CD14-positive monocyte (primary cell): ENCODE data around the gene UGT2A3. TPM values are rescaled to one million over a fixed set of nuclear protein-coding genes. Genes with fewer than 3 reads are reported as not detected.

Experiments used
- DNase-seq, 3 donors: peaks; one replicate each; pipeline ENCODE4 v3.0.0-alpha.2; 2011 to 2022
- H2AFZ ChIP-seq: 2 replicates; pipeline ENCODE4 v1.6.0; 2012; ENCODE audit warnings: mild to moderate bottlenecking, low read depth, low read length, inconsistent platforms; ENCODE audit not compliant: insufficient read depth, poor library complexity, severe bottlenecking
- H3K27ac ChIP-seq, 2 donors: 1 replicate in 1 of 2; 2 replicates in 1 of 2; pipeline ENCODE4 v1.5.1; 2012 to 2013; ENCODE audit warnings: low read length in 2 of 2, control low read depth in 1 of 2, inconsistent platforms in 1 of 2, low read depth in 1 of 2, mild to moderate bottlenecking in 1 of 2
- H3K27me3 ChIP-seq, 2 donors: one replicate each; pipeline versions ENCODE4 v1.6.0 to v1.6.1; 2011 to 2013; ENCODE audit warnings: low read length in 2 of 2; ENCODE audit not compliant: control insufficient read depth in 2 of 2, insufficient read depth in 2 of 2
- H3K36me3 ChIP-seq, 2 donors: replicated peaks in 1 of 2; 1 replicate in 1 of 2; 2 replicates in 1 of 2; pipeline versions ENCODE4 v1.5.1 to v1.6.1; 2012 to 2013; ENCODE audit warnings: low read length in 2 of 2, control low read depth in 1 of 2, inconsistent platforms in 1 of 2, mild to moderate bottlenecking in 1 of 2; ENCODE audit not compliant: insufficient read depth in 2 of 2, control insufficient read depth in 1 of 2
- H3K4me1 ChIP-seq, 2 donors: 1 replicate in 1 of 2; 2 replicates in 1 of 2; pipeline versions ENCODE4 v1.5.1 to v1.6.1; 2012 to 2013; ENCODE audit warnings: low read length in 2 of 2, control low read depth in 1 of 2, inconsistent platforms in 1 of 2, mild to moderate bottlenecking in 1 of 2, moderate library complexity in 1 of 2; ENCODE audit not compliant: insufficient read depth in 2 of 2, control insufficient read depth in 1 of 2
- H3K4me2 ChIP-seq: replicated peaks from 2 replicates; pipeline ENCODE3; 2012; ENCODE audit warnings: low read length, moderate library complexity, mild to moderate bottlenecking; ENCODE audit not compliant: poor library complexity, severe bottlenecking; ENCODE audit errors: extremely low read depth
- H3K4me3 ChIP-seq, 3 experiments: fragments of 200-600 bp in 1 of 3; sonication (generic) in 1 of 3; replicated peaks in 1 of 3; 1 replicate in 2 of 3; 2 replicates in 1 of 3; pipeline ENCODE4 v1.5.1; 2011 to 2013; ENCODE audit warnings: low read length in 3 of 3, mild to moderate bottlenecking in 3 of 3, control low read depth in 2 of 3, low read depth in 2 of 3, inconsistent platforms in 1 of 3, moderate library complexity in 1 of 3
- H3K79me2 ChIP-seq: 2 replicates; pipeline ENCODE4 v1.6.0; 2012; ENCODE audit warnings: mild to moderate bottlenecking, control low read depth, inconsistent platforms, low read length, moderate library complexity; ENCODE audit not compliant: insufficient read depth
- H3K9ac ChIP-seq: 2 replicates; pipeline ENCODE4 v1.6.0; 2017; ENCODE audit warnings: low read length, mild to moderate bottlenecking; ENCODE audit not compliant: insufficient read depth, poor library complexity, severe bottlenecking
- H3K9me3 ChIP-seq, 2 donors: replicated peaks in 1 of 2; 1 replicate in 1 of 2; 2 replicates in 1 of 2; pipeline versions ENCODE4 v1.5.1 to v1.6.1; 2012 to 2013; ENCODE audit warnings: low read length in 2 of 2, control low read depth in 1 of 2; ENCODE audit not compliant: control insufficient read depth in 1 of 2, insufficient read depth in 1 of 2
- H4K20me1 ChIP-seq: 2 replicates; pipeline ENCODE4 v1.6.0; 2012; ENCODE audit warnings: mild to moderate bottlenecking, low read length, control low read depth, moderate library complexity; ENCODE audit not compliant: insufficient read depth
- H3K27ac Mint-ChIP-seq, 7 donors: one replicate each; pipeline ENCODE4 v1.8.0; 2020; ENCODE audit warnings: mild to moderate bottlenecking in 7 of 7, mixed read lengths in 7 of 7, moderate library complexity in 6 of 7, inconsistent platforms in 2 of 7
- H3K27me3 Mint-ChIP-seq, 3 donors: one replicate each; pipeline ENCODE4 v1.8.0; 2021 to 2022; ENCODE audit warnings: low read depth in 3 of 3, mild to moderate bottlenecking in 3 of 3, mixed read lengths in 3 of 3, moderate library complexity in 3 of 3, inconsistent platforms in 1 of 3
- H3K36me3 Mint-ChIP-seq, 2 donors: one replicate each; pipeline ENCODE4 v1.8.0; 2020; ENCODE audit warnings: mixed read lengths in 2 of 2, inconsistent platforms in 1 of 2, mild to moderate bottlenecking in 1 of 2
- H3K4me1 Mint-ChIP-seq: one replicate; pipeline ENCODE4 v1.8.0; 2020; ENCODE audit warnings: mild to moderate bottlenecking, mixed read lengths
- H3K4me3 Mint-ChIP-seq, 2 donors: one replicate each; pipeline ENCODE4 v1.8.0; 2020; ENCODE audit warnings: mild to moderate bottlenecking in 2 of 2, mixed read lengths in 2 of 2, moderate library complexity in 1 of 2
- H3K9me3 Mint-ChIP-seq, 7 donors: one replicate each; pipeline ENCODE4 v1.8.0; 2020 to 2022; ENCODE audit warnings: mixed read lengths in 7 of 7, mild to moderate bottlenecking in 6 of 7, moderate library complexity in 6 of 7, inconsistent platforms in 2 of 7
- WGBS: methylation state at CpG from one replicate; pipeline ENCODE4 v1.1.5; 2013; ENCODE audit warnings: missing lambda C conversion rate; ENCODE audit not compliant: insufficient coverage; 5-methylcytosine and 5-hydroxymethylcytosine counted together
- intact Hi-C, 2 donors: fragments of 100-400 bp; cut with micrococcal nuclease; formaldehyde crosslinking; loops; one replicate each; pipeline versions ENCODE4 v1.15.0 to v1.15.1; 2023
- polyA plus RNA-seq, 3 donors: library from polyadenylated mRNA; depleted of rRNA in 1 of 3; unstranded in 2 of 3; stranded (reverse) in 1 of 3; fragments of 300-500 nt in 2 of 3; fragments of >200 nt in 1 of 3; fragmentation: Illumina TruSeq in 2 of 3; gene quantifications; 1 replicate in 2 of 3; 2 replicates in 1 of 3; pipeline ENCODE4 v1.2.3, GENCODE V29; 2012 to 2021
- TF ChIP-seq, protein P1 (sequence below): fragments of 200-600 bp; IDR thresholded peaks from one replicate; pipeline ENCODE4 v1.8.0; 2022; ENCODE audit warnings: antibody characterized with exemption, mild to moderate bottlenecking

UGT2A3 gene
- polyA plus RNA-seq, 3 donors: not detected

DNA sequence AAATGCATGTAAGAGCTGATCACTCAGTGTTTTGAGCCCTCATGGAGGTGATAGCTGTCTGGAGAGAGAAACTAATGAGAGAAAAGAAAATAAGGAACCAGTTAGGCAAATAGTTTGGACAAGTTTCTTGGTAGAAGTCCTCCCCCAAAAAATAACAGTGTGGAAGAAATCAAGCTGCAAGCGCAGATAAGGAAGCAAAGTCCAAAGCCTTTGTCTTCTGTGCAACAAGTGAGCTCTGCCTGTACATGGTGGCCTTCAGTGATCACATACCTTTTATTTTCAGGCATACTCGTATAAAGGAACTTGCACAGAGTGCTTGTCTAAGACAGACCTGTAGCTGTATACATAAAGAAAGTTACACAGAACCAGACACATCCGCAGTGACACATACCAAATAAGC, 2.5 kb upstream of the UGT2A3 start:
- Mint-ChIP-seq H3K36me3 (no peaks in the 10 kb centered on the region), H3K4me3 (no peak overlapping the region), H3K27ac (no peak overlapping the region), H3K9me3 (no peaks in the 10 kb centered on the region), H3K4me1 (no peaks in the 10 kb centered on the region), H3K27me3 (peaks cover 0 to 7% (median 0%) of the 10 kb centered on the region in 3 donors)
- Histone ChIP-seq H2AFZ (no peak overlapping the region), H3K27ac (no peak overlapping the region), H4K20me1 (no peaks in the 10 kb centered on the region), H3K4me3 (no peak overlapping the region), H3K27me3 (no peaks in the 10 kb centered on the region), H3K9me3 (no peaks in the 10 kb centered on the region), H3K4me1 (no peaks in the 10 kb centered on the region), H3K9ac (no peak overlapping the region), H3K36me3 (no peaks in the 10 kb centered on the region), H3K79me2 (no peaks in the 10 kb centered on the region), H3K4me2 (no peak overlapping the region)
- TF ChIP-seq, protein P1, sequence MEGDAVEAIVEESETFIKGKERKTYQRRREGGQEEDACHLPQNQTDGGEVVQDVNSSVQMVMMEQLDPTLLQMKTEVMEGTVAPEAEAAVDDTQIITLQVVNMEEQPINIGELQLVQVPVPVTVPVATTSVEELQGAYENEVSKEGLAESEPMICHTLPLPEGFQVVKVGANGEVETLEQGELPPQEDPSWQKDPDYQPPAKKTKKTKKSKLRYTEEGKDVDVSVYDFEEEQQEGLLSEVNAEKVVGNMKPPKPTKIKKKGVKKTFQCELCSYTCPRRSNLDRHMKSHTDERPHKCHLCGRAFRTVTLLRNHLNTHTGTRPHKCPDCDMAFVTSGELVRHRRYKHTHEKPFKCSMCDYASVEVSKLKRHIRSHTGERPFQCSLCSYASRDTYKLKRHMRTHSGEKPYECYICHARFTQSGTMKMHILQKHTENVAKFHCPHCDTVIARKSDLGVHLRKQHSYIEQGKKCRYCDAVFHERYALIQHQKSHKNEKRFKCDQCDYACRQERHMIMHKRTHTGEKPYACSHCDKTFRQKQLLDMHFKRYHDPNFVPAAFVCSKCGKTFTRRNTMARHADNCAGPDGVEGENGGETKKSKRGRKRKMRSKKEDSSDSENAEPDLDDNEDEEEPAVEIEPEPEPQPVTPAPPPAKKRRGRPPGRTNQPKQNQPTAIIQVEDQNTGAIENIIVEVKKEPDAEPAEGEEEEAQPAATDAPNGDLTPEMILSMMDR: no peak
- DNase-seq: no peak
- intact Hi-C loops: no loop called here
- no CpG with 5 or more reads among the region's 3 CpGs for WGBS

DNA sequence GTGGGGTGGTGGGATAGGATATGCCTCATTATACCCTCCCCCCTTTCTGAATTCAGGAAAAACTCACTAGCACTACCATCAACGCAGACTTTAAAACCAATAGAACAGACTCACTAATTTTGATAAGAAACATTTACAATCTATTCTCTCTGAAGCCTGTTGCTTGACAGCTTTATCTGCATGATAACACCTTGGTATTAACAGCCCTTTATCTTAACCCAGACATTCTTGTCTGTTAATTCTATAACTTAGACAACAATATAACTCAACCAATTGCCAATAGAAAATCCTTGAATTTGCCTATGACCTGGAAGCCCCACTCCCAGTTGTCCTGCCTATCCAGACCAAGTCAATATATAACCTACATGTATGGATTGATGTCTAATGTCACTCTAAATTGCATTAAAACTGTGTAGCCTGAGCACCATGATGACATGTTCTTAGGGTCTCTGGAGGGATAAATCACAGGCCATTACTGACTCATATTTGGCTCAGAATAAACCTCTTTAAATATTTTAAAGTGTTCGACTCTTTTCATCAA, 1.5 kb upstream of the UGT2A3 start:
- Histone ChIP-seq H3K4me1 (no peaks in the 10 kb centered on the region), H2AFZ (no peak overlapping the region), H3K4me2 (no peak overlapping the region), H3K27ac (no peak overlapping the region), H3K36me3 (no peaks in the 10 kb centered on the region), H3K27me3 (no peaks in the 10 kb centered on the region), H3K9me3 (no peaks in the 10 kb centered on the region), H3K79me2 (no peaks in the 10 kb centered on the region), H4K20me1 (no peaks in the 10 kb centered on the region), H3K9ac (no peak overlapping the region), H3K4me3 (no peak overlapping the region)
- H3K27ac Mint-ChIP-seq: no peak overlapping the region
- 100% methylated on average over 2 of the region's 2 CpGs for WGBS
- TF ChIP-seq, protein P1: no peak
- DNase-seq: no peak
- no peaks in the 10 kb centered on the region for H3K4me1 Mint-ChIP-seq
- H3K36me3 Mint-ChIP-seq: no peaks in the 10 kb centered on the region
- intact Hi-C loops: no loop called here
- H3K4me3 Mint-ChIP-seq: no peak overlapping the region
- H3K9me3 Mint-ChIP-seq: no peaks in the 10 kb centered on the region
- H3K27me3 Mint-ChIP-seq: peaks cover 0 to 7% (median 2%) of the 10 kb centered on the region in 3 donors
